ENCODE measurements around the gene ST3GAL5.

Gene ST3GAL5

DNA sequence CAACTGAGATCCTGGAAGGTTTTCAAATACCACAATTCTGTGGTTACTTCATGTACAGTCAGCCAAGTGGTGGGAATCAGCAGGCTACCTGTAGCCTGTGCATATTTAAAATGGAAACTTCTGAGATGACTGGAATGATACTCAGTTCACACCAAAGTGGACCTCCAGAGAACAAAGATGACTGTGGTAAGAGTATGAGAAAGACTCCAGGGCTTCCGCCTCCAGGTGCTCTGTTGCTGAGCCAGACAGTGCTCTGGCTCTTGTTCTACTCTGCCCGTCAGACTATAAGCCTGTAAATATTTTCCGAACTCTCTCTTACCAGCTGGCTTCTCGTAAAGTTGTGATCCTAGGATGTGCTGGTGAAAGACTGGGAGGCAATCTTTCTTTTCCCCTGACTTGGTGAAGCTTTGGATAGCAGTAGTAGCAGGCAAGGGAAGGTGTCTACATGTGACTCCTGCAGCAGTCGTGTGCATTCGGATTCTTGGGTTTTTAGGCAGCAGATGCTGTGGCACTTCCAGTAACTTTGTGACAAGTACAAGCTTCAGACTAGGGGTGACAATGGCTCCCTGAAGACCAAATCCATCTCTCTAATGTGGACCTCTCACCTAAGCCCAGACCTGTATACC lies 23.1 kb downstream of the ST3GAL5 start:
- no peak for DNase-seq

DNA sequence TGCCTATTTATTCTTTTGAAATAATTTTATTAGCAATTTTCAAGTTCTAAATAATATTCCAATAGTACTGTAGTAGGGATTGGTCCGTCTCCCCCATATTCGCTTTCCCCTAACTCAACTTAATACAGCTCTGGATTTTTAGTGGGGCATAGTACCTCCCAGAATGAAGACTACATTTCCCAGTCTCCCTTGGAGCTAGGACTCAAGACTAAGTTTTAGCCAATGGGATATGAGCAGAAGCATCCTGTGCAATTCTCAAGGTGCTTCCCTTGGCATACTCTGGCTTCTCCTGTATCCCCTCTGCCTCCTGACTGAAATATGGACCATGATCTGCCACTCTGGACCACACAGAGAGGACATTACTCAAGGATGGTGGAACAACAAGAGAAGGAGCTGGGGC lies 24.1 kb downstream of the ST3GAL5 start:
- DNase-seq, result no peak

DNA sequence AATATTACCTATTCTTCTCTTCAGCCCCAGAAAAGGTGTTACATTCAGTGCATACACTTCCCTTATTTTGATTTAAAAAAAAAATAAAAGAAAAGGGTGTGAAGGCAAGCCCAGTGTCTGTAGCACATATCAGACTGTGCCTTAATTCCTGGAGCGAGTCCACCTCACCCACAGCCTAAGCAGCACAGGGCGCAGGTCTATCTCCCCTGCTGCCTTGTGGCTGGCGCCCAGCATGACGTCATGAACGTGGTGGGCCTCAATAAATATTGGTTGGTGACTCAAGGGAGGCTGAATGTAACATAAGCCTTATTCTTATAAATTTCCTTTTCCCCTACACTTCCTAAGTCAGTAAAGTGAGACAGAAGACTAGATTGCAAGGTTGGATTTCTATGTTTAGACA lies 26.4 kb downstream of the ST3GAL5 start:
- DNase-seq, result no peak

DNA sequence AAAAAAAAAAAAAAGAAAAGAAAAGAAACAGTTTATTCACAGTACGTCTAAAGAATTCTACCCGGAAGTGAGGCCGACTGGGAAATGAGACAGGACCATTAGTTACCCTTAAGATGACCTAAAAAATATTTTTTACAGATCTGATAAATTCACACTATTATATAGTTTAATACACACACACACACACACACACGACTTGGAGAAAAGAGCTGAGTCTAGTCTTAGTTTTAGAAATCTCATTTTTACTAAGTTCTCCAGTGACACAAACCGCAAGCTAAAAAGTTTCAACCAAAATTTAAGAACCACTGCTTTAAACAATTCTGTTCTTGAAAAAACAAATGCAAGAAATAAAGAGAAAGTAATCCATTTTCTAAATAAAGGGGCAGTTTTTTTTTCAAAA lies 27.1 kb downstream of the ST3GAL5 start:
- DNase-seq, result no peak

DNA sequence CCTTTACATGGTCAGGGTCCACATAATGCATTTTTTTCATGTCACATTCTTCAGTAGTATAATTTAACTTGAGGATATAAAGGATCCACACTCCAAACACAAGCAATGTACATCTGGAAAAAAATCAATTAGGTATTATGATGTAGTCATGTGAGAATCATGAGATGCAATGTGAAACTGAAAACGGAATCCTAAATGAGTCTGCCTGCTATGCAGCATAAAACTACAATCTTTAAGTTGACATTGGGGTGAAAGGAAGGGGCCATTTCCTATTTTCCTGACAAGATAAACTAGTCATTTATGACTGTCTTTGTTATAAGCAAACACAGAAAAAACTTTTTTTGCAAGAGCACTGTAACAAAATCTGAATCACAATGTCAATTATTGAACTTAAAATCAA lies 27.6 kb downstream of the ST3GAL5 start:
- peak; percentile 76 to 94 (median 88) for DNase-seq

DNA sequence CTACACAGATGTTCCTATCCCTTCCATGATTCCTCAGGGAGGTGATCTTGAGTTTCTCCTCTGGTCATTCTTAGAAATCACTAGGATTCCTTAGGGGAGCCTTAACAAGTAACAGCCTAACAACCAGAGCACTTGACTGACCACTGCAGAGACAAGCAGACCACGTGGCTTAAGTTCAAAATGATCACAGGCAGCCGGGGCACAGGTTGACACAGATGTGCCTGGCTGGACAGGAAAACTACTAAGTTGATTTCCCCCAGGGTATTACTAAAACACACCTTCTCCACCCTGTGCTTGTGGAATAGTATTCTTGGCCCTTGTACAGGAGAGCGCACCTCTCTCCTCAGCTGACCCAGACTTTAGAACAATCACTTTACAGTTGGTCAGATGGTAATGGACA lies 29.9 kb downstream of the ST3GAL5 start:
- DNase-seq, result no peak

DNA sequence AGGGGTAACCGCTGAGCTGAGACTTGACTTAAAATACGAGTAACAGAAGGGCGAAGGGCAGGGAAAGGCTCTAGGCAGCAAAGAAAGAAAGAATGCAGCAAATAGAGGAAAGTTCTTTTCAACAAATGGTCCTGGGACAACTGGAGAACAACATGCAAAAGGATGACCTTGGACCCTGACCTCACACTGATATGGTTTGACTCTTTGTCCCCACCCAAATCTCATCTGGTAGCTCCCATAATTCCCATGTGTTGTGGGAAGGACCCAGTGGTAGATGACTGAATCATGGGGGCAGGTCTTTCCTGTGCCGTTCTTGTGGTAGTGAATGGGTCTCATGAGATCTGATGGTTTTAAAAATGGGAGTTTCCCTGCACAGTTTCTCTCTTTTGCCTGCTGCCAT lies 33.9 kb downstream of the ST3GAL5 start:
- DNase-seq, result peak in 2 of 3 donors; percentile 22 to 33

DNA sequence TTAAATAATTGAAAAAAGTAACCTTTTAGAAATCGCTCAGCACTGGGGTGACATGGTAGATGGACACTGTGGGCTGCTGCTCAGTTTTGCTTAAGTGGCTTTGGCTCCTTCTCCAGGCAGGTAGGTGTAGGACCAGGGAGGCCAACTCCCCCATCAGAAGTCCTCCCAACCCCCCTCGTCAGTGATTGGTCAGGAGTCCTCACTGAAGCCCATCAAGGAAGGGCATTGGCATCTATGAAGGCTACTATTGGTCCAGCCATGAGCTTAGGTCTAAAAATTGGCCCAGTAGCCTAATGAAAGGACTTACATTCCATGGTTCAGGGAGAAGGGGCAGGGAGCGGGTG lies 34.7 kb downstream of the ST3GAL5 start:
- DNase-seq, result no peak

DNA sequence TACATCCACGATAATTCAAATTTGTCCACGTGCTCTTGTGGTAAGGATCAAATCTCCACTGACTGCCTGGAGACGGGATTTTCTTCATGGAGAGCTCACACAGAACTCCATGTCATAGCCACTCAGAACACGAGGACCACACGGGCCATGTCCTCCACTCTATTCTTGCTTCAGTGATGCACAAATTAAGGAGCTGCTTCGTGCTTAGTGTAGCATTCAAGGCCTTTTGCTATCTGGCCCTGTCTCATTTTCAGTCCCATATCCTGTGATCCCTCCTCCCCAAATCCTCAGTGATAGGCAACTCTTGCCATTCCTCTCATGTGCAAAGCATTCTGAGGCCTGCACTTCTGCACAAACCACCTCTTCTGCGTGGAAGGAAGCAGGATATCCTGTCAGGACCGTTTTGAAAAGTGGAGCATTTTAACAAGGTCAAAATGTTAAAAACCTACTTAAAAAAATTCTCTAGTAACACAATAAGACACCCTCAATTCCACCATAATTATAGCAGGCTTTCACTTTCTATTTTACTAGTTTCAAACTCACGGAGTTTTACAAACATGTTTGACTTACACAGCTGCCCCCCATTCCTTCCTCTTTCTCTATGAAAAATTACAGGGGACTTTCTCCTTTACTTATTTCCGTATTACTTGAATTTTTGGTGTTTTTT lies 35.2 kb downstream of the ST3GAL5 start:
- DNase-seq, result peak; percentile 76 to 92 (median 86)

DNA sequence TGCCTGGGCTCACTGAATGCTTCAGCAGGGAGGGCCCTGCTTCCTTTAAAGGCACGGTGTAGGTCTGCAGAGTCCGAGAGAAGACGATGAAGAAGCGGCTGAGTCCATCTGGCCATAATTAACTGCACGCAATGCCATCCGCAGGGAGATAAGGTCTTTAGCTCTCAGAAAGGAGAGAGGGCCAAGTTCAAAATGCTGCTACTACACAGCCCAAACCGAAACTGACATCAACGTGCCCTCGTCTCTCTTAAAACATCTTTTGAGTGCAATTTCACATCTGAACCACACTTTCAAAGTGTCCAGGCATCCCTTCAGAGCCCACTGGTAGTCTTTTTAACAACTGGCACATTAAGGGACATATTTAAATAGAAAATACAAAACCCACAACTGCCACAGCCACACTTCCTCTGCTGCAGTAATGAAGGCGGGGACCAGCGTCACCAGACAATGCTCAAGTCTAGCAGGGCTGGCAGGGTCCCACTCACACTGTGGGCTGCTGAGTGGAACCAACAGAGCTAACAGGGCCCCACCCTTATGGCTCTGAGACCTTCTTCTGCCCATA lies 35.8 kb downstream of the ST3GAL5 start:
- DNase-seq, result peak in 1 of 3 donors; percentile 42

DNA sequence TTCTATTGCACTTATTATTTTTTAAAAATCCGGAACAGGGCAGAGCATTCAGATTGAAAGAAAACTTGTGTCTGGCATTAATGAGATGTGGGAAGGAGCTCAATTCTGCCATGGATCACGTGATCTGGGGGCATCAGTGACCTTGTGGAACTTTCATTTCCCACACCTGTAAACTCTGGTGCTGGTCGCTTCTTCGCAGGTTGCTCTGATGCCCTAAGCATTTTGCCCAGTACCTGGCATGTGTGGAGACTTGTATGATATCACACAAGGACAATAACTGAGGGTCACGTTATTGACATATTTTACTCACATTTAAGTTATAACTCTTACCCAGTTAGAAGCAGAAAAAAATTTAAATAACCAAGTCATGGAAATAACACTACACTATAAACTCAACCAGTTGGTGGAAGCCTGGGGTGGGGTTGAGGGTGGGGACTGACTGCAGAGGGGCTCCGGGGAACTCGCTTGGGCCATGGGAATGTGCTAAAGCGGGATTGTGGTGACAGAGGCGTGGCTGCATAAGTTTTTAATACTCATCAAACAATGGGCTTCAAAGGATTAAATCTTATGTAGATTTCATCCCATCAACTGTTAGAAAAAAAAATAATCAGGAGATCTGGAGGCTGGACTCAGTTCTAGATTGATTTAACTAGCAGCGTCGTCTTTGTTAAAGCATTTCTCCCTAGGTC lies 36.5 kb downstream of the ST3GAL5 start:
- DNase-seq, result no peak

DNA sequence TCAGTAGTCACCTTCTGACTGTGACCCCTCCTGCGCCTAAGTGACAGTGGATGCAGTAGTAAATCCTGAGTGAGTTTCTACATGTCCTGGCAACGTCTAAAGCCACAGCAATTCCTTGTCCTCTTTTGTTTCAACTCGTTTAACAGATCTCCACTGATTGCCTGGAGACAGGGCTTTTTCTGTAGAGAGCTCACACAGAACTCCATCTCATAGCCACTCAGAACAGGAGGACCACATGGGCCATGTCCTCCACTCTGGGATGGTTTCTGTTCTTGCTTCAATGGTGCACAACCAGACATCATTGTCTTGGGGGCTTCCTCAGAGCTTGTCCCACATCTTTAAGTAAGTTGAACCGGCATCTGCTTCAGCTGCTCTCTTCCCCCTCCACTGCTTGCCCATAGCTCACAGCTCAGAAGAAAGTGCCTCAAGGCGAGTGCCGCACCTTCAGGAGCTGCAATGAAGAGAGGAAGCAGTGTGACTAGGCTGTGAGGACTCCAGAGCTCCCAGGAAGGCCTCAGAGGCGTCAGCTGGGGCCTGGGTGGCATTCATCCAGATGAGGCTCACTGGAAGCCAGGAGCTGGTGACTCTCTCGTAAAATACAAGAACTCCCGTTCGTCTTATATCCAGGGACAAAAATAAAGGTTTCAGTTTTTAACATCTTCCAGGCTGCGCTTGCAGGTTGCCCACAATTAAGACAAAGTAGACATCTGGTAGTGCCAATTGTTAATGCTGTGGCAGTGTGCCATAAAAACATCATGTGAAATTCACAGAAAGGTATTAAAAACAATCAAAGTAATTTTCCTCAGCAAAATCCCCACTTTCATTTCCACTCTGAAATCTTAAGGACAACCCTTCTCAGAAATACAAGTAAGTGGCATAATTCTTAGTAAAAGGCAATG lies 37.3 kb downstream of the ST3GAL5 start:
- DNase-seq, result no peak

DNA sequence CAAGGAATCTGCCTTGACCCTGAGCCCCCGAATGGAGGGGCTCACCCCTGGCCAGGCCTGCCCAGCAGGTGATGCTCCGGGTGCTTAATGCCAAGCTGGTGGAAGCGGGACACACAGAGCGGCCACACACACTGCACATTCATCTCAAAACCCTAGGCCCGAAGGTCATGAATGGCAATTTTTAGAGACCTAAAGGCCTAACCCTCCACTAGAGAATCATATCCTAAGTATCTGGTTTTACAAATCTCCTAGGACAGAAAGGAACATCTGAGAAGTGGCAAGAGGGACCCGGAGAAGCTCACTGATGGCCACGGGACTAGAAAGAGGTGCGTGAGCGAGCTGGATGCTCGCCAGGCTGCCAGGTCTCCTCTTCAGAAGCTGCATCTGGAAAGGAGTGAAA lies 38.3 kb downstream of the ST3GAL5 start:
- no peak for DNase-seq

DNA sequence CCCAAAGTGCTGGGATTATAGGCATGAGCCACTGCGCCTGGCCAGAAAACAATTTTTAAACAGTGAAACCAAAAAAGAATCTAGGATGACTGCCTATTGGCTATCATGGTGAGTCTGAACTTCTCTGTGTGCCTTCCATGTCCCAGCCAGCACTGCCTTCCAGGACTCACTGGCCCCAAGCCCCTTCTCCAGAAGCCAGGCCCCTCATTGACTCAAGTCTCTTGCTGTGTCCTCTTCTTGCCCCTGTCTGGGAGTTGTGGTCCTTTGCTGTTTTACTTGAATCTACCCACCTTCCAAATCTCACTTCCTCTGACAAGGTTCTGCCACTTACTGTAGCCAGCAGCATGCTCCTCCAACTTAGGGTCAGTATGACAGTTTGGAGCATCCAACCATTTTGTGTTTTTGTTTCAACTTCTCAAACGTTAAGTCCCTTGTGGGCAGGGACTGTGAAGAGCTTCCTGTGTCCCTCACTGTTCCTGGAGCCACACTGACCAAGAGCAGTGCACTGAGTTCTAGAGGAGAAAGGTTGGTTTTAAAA lies 41.7 kb downstream of the ST3GAL5 start:
- no peak for DNase-seq

DNA sequence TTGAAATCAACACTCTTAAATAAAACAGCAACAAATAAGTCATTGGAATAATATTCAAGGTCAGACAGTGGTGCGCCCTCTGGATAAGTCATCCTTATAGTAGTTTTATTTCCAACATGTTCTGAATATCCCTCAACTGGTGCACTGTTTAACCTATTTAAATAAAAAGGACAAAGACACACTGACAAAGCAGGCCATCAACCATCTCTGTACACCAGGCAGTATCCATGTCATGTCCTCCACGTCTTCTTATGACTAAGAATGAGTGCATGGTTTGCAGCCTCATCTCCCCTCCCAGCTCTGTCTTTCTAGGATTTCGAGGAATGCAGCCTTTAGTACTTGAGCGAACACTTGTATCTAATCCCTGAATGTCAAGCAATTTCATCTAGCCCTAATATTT lies 42.4 kb downstream of the ST3GAL5 start:
- no peak for DNase-seq

DNA sequence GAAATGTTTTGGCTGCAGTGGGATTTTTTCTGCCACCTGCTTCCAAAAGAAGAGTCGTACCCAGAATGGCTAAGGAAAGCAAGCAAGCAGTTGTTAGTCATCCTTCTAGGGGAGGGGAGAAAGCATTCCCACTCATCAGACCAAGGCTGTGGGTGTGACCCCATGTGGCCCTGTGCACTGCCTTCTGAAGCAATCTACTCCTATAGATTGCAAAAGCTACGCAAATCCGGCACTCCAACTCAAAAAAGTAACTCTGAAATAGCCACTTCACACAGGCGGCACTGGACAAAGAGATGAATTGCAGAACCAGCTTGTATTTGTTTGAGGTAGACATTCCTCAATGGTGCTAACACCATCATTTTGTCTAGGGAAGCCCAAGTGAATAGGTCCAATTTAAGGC lies 44.3 kb downstream of the ST3GAL5 start:
- peak; percentile 78 to 84 (median 83) for DNase-seq

DNA sequence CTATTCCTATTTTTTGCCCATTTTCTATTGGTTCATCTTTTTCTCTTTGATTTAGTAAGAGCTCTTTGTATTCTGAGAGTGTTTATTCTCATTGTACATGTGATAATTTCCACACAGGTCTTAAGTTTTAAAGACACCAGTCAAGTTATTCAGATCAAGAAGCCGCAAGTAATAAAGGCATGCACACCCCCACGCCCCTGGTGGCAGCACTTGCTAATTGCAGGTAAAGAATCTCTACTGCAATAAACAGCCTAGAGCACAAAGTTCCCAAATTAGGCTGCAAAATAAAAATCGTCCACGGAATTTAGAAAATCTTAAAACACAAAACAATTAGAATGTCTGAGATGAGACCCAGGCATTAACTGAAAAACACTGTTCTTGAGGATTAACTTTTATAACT lies 45.2 kb downstream of the ST3GAL5 start:
- peak in 2 of 3 donors; percentile 51 to 60 for DNase-seq

DNA sequence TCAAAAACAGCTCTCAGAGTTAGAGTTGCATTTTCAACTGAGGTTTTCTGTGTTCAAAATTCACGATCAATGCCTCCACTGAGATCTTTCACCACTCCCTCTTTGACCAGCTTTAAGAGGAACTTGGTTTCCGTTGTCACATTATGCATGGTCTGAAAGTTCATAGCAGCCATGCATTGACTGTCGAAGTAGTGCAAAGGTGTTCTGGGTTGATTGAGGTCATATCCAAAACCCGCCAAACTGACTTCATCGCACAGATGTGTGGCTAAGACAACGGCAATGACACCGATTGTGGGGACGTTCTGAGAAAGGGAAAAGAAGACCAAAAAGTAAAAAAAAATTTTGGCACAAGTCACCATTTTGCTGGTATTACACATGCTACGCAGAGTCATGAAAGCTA lies 48.7 kb downstream of the ST3GAL5 start:
- DNase-seq, result no peak

DNA sequence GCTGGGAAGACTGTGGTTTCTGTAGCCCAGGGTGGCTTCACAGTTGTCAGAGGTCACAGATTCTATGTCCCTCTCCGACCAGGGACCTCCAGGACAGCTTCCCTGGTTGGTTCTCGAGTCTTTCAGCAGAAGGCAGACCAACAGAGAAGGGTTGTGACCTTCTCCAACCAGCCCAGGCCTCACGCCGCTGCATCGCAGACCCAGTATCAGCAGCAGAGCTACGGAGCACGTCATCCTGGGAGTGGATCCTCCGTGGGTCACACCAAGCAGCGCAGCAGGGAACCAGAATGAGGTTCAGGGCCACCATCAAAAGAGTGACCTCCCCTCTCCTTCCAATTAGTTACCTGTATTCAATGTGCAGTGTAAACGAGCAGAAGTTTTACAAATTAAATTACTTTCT lies 49.3 kb downstream of the ST3GAL5 start:
- no peak for DNase-seq

DNA sequence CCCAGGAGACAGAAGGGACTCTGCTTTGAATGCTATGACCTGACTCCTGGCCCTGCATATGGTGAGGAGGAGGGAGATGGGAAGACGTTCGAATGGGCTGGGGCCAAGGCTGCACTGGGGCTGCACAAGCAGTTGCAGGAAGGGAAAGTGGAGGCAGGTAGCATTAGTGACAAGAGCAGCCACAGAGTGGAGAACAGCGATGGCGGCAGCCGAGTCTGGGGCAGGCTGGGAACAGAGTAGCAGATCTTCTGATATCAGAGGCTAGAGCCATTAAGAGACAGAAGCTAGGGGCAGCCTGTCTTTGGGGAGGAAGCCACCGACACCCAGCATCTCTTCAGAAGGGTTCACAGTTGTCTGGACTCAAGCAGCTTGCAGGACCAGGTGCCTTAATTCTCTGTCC lies 50.1 kb downstream of the ST3GAL5 start:
- no peak for DNase-seq

DNA sequence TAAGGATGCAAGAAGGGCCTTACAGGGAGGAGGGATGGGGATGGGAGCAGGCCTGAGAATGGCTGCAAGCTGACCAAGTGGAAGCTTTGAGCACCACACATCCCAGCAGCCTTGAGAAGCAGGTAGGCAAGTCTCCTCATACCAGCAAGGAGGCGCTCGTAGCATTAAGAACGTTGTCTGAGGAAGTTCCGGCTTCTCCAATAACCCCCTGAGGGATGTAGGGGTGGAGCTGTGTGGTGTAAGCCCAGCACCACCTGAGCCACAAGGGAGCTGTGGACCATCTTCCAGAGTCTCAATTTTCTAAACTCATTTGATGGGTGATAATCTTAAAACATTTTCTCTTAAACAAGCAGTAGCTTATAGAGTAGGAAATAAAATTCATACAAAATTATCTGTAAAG lies 50.6 kb downstream of the ST3GAL5 start:
- DNase-seq, result no peak

DNA sequence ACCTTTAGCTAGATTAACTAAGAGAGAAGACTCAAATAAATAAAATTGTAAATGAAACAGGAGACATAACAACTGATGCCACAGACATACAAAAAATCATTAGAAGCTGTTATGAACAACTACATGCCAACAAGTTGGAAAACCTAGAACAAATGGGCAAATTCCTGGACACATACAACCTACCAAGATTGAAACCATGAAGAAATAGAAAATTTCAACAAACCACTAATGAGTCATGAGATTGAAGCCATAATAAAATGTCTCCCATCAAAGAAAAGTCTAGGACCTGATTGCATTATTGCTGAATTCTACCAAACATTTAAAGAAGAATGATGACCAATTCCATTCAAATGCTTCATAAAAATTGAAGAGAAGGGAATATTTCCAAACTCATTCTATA lies 54.3 kb downstream of the ST3GAL5 start:
- no peak for DNase-seq

DNA sequence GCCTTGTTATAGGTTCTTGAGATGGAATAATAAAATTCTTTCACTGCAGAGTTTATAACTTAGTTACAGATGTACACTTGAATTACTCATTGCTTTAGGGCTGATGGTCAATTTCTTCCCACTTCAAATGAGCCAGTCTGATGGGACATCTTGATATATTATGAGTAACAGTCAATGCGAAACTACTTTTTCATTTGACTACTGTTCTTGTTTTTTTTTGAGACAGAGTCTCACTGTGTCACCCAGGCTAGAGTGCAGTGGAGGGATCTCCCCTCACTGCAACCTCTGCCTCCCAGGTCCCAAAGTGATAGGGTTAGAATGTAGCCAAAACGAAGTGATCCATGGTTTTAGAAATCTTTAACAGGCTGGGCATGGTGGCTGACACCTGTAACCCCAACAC lies 57.1 kb downstream of the ST3GAL5 start:
- no peak for DNase-seq
